Right lobe of liver (tissue), 6 donors: ENCODE results near the gene DGKZ. TPM values are rescaled to one million over a fixed set of nuclear protein-coding genes. Genes with fewer than 3 reads are reported as not detected.

Experiments
- ATAC-seq, 4 donors: fragments of 200-7000 bp; cut with Tn5 transposase; one replicate each; pipeline ENCODE4 v1.9.1; 2020; ENCODE audit warnings: mild to moderate bottlenecking in 4 of 4, moderate library complexity in 4 of 4
- DNase-seq, 3 donors: peaks; one replicate each; pipeline ENCODE4 v3.0.0-alpha.2; 2020
- H3K27ac ChIP-seq, 3 donors: fragments of 200-600 bp; one replicate each; pipeline ENCODE4 v1.8.0; 2022
- H3K27me3 ChIP-seq, 2 donors: fragments of 200-600 bp; one replicate each; pipeline ENCODE4 v1.8.0; 2022
- H3K36me3 ChIP-seq, 4 donors: fragments of 200-600 bp; sonication (generic) in 1 of 4; one replicate each; pipeline versions ENCODE4 v1.5.1 to v1.8.0; 2017 to 2022; ENCODE audit warnings: control low read depth in 1 of 4
- H3K4me1 ChIP-seq, 4 donors: fragments of 200-600 bp; sonication (generic) in 1 of 4; one replicate each; pipeline versions ENCODE4 v1.5.1 to v1.8.0; 2017 to 2022; ENCODE audit warnings: control low read depth in 1 of 4
- H3K4me3 ChIP-seq, 3 donors: fragments of 200-600 bp; one replicate each; pipeline ENCODE4 v1.8.0; 2022
- H3K9me3 ChIP-seq, 4 donors: fragments of 200-600 bp; sonication (generic) in 1 of 4; one replicate each; pipeline versions ENCODE4 v1.5.1 to v1.8.0; 2017 to 2022; ENCODE audit warnings: control low read depth in 1 of 4
- CTCF ChIP-seq, 4 donors: fragments of 200-600 bp in 3 of 4; fragments of 450-650 bp in 1 of 4; IDR thresholded peaks; one replicate each; pipeline versions ENCODE4 v1.5.1 to v1.8.0; 2016 to 2022; ENCODE audit warnings: antibody characterized with exemption in 4 of 4, mild to moderate bottlenecking in 2 of 4
- POLR2A ChIP-seq: fragments of 450-650 bp; IDR thresholded peaks from one replicate; pipeline ENCODE4 v1.6.1; 2017; ENCODE audit warnings: antibody characterized with exemption, mild to moderate bottlenecking
- WGBS: methylation state at CpG from one replicate; pipeline ENCODE4 v1.1.6; 2018; ENCODE audit warnings: low coverage, low lambda C conversion rate; ENCODE audit not compliant: insufficient coverage; ENCODE audit errors: missing lambda C conversion rate; 5-methylcytosine and 5-hydroxymethylcytosine counted together
- intact Hi-C, 2 donors: fragments of 100-400 bp; cut with DNase I; formaldehyde crosslinking; loops; one replicate each; pipeline versions ENCODE4 v1.11.2 to v1.14.1; 2022
- total RNA-seq, 6 experiments: library from RNA; depleted of rRNA in 2 of 6; stranded (reverse); fragments of >200 nt in 2 of 6; fragmentation: NEBNext Ultra II Directional in 3 of 6; extraction: Animal tissue kit (Norgen Biotek cat#: 25700) in 3 of 6; gene quantifications; one replicate each; pipeline versions ENCODE4 v1.1.0 to v1.2.4, GENCODE V29; 2016 to 2023
- donor health status: DM: no; HTN: yes; CAD: no.
- donor health status: DM: no; HTN: no; CAD: no.
- donor health status: DM: no; HTN: no; CAD: no.
- donor health status: DM: no; HTN: yes; CAD: no.
- donor health status: DM: no; HTN: yes; CAD: no.

Gene DGKZ
- total RNA-seq, 6 experiments from 2014 or later, result 10.7 to 57.9 (median 16.0) TPM

DNA sequence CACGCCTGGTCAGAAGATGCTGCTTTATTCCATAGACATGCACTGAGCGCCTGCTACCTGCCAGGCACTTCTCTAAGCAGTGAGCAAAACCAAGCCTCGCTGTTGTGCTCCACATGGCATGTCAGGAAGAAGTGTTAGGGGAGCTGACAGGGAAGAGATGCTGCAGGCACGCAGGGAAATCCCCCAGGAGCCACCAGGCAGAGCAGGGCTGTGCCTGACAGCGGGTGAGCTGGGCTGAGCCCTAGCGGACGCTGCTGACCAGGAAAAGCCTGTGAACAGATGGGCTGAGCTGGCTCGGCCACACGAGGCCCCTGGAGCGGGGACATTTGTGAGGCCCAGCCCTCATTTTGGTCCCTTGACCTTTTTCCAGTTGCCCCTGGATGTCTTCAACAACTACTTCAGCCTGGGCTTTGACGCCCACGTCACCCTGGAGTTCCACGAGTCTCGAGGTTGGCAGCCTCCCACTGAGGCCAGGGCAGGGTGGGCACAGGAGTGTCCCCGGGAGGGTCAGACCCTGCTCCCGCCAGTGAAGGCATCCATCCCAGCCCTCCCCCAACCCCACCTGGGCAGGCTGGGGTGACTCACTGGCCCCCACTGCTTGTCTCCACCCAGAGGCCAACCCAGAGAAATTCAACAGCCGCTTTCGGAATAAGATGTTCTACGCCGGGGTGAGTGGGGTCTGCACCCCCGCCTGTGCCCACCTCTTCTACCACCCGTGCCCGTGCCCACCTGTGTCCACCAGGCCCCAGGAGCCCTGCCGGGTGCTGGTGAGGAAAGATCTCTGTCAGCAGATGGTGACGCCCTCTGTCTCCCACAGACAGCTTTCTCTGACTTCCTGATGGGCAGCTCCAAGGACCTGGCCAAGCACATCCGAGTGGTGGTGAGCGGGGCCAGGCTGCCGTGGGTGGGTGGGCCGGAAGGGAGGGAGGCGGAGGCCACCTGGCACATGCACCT lies 26.8 kb downstream of the DGKZ start:
- ATAC-seq, result no peak
- intact Hi-C loops, result no loop called here
- DNase-seq, result no peak
- TF ChIP-seq CTCF (IDR thresholded peaks at IDR 0.05) (no peak), POLR2A (no peak)
- Histone ChIP-seq H3K4me1 (no peaks in the 10 kb centered on the region), H3K36me3 (peaks cover 0 to 28% (median 16%) of the 10 kb centered on the region in 4 donors), H3K27ac (no peak overlapping the region), H3K4me3 (no peak overlapping the region), H3K27me3 (no peaks in the 10 kb centered on the region), H3K9me3 (no peaks in the 10 kb centered on the region)
- WGBS, result 93% methylated on average over 5 of the region's 30 CpGs

GRCh38 chr11:46374815-46375214 lies 27.6 kb downstream of the DGKZ start:
- peaks cover 0 to 28% (median 16%) of the 10 kb centered on the region in 4 donors for H3K36me3 ChIP-seq
- no peaks in the 10 kb centered on the region for H3K27me3 ChIP-seq
- no peak overlapping the region for H3K4me3 ChIP-seq
- intact Hi-C loops, result no loop called here
- ATAC-seq, result no peak
- 100% methylated on average over 1 of the region's 15 CpGs for WGBS
- TF ChIP-seq CTCF (IDR thresholded peaks at IDR 0.05) (no peak), POLR2A (no peak)
- no peaks in the 10 kb centered on the region for H3K9me3 ChIP-seq
- H3K4me1 ChIP-seq, result no peaks in the 10 kb centered on the region
- H3K27ac ChIP-seq, result no peak overlapping the region
- DNase-seq, result no peak

- no peak overlapping the region for H3K4me3 ChIP-seq
Measured at GRCh38 chr11:46375392-46376101, 28.3 kb downstream of the DGKZ start.

More at GRCh38 chr11:46375392-46376101, 28.3 kb downstream of the DGKZ start:
- H3K4me1 ChIP-seq, result no peaks in the 10 kb centered on the region
- no peaks in the 10 kb centered on the region for H3K9me3 ChIP-seq
- WGBS, result no CpG with 5 or more reads among the region's 38 CpGs
- H3K27ac ChIP-seq, result no peak overlapping the region
- no peaks in the 10 kb centered on the region for H3K27me3 ChIP-seq
- peaks cover 0 to 28% (median 16%) of the 10 kb centered on the region in 4 donors for H3K36me3 ChIP-seq
- no peak for TF ChIP-seq CTCF (IDR thresholded peaks at IDR 0.05)
- intact Hi-C loops, result no loop called here
- peak in 1 of 3 donors; percentile 15 for DNase-seq
- no peak for ATAC-seq
